Activated CD4-positive, alpha-beta T cell treated with anti-CD3 and anti-CD28 coated beads, Interleukin-2, Interleukin-6, amounts not matched to agents 100 ng/mL and 50 ng/mL, durations not matched to agents 16 hours and 8 hours (primary cell): ENCODE results near the gene LTBP1.
"Not testable (repeated sequence)": the region's sequence is repeated elsewhere in the genome, so short reads cannot be mapped to it uniquely, and the experiment has no call there.

Experiments
- DNase-seq: peaks from one replicate; pipeline ENCODE4 v3.0.0-alpha.2; 2020

The LTBP1 gene

GRCh38 chr2:33209976-33210375 lies 263.2 kb downstream of the LTBP1 start:
- no peak for DNase-seq

DNA sequence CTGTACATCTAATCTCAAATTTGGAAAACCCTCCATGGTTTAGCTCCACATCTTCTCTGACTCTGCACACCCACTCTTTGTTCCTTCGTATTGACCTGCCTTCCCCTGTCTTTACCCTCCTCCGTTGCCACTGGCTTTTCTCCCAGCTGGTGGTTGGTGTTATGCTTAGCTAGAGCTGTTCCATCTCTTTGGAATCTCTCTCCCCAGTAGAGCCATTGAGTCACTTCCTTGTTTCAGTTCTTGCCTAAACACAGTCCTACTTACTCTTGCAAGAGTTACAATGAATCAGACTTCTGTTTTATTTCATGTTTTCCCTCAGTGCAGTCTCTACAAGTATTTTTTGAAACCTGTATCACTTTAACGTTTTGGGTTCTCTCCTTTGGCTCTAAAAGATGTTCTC lies 263.9 kb downstream of the LTBP1 start:
- DNase-seq: no peak

GRCh38 chr2:33212151-33212550 lies 265.4 kb downstream of the LTBP1 start:
- no peak for DNase-seq

- no peak for DNase-seq
These were observed 266.5 kb downstream of the LTBP1 start for GRCh38 chr2:33213244-33213643.

- DNase-seq: no peak
These were observed 266.9 kb downstream of the LTBP1 start for GRCh38 chr2:33213648-33214047.

GRCh38 chr2:33214436-33214835 lies 267.7 kb downstream of the LTBP1 start:
- DNase-seq: no peak

DNA sequence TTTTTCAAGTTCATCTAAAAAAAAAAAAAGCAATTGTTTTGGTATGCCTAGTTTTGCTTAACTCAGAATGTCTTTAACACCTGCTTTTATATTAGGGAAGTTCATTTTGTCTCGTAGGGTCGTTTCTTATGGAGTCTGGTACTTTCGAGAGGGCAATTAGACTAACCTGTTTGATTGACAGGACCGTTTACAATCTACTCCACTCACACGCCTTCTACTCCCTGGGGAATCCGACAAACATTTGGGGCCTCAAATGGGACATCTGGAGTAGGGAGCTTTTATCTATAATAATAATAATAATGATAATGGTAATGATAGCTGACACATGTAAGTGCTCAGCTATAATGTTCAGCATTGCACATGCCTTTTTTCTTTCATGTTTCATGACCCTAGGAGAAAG lies 268.1 kb downstream of the LTBP1 start:
- DNase-seq: no peak

DNA sequence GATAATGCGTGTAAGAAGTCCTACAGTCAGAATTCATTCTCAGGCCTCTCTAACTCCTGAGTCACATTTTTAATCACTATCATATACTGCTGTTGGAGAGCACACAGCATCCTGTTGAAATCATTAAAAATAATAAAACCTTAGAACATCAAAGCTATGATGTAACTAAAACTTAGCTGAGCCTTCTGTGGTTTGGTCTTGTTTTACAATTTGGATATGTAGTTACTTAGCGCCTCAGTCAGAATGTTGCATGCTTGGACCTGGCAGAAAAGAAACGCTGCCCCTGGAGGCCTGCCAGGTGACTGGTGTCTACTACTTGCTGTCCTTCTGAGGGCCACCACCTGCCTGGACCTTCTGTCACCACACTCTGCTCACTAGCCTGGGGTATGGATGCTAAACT lies 268.5 kb downstream of the LTBP1 start:
- no peak for DNase-seq

DNA sequence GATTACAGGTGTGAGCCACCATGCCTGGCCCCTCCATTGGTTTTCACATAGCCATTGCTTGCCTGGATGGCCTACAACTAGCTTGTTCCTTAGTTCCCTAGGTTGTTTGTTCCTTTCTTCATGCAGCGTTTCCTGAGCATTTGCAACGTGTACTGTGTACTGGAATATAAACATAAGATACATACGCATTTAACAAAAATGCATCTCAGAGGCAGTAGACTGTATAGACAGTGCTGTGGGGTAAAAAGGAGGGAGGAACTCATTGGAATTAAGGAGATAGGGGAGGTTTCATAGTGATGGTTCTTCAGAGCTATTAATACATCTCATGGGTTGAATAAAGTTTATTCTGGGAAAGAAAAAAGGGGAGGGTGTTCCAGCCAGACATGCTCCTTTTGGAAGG lies 269.2 kb downstream of the LTBP1 start:
- no peak for DNase-seq

DNA sequence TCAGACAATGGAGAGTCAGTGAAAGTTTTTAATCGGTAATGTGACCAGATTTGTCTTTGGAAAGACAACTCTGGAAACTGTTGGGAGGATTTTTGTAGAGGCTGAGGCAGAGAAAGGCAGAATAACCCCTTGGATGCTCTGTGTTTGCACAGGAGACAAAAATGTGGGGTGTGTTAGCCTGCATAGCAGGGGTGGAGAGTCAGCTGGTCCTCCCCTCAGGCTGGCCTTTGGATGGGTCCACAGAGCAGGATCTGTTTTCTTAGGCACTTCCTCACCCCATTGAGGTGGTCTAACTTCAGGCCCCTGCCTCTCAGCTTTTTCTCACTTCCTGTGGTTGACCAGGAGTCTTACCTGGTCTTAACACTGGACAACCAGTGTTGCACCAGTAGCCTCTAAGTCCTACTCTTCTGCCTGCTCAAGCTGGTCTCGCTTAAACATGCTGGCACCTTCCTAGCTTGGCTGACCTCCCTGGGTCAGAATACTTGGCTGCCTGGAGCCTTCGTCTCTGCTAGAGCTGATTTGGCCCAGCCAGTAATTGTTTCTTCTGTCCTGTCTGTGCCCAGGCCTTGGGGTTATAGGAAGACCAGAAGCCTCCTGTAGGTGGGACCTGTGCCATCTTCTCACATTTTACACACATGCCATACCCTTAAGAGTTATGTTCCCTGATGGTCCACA lies 269.9 kb downstream of the LTBP1 start:
- DNase-seq: no peak

- DNase-seq: no peak
These were observed 270.7 kb downstream of the LTBP1 start for GRCh38 chr2:33217406-33217805.

- DNase-seq: no peak
These were observed 272.4 kb downstream of the LTBP1 start for GRCh38 chr2:33219114-33219513.

DNA sequence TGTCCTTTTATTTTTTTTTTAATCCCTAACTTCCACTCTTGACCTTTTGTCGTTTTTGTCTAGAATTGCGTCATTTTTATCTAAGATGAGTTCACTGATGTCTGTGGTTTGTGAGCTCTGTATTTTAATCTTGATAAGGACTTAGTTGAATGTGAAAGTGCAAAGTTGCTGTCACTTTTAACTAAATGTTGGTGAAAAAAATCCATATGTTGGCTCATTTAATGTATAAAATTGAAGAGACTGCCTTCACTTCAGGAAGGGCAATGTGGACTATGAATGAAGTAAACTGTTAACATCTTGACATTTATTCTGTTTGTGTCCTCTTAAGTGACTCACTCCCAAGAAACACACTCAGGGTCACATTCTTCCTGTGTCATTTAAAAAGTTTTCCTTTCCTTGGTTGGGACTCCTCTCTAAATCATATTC lies 273.1 kb downstream of the LTBP1 start:
- DNase-seq: peak; percentile 7

- no peak for DNase-seq
These were observed 273.8 kb downstream of the LTBP1 start for GRCh38 chr2:33220533-33220932.

GRCh38 chr2:33221046-33221784 lies 274.5 kb downstream of the LTBP1 start:
- no peak for DNase-seq

GRCh38 chr2:33222309-33222708 lies 275.6 kb downstream of the LTBP1 start:
- DNase-seq: no peak

- DNase-seq: no peak
These were observed 277.1 kb downstream of the LTBP1 start for GRCh38 chr2:33223856-33224255.

- no peak for DNase-seq
These were observed 278.6 kb downstream of the LTBP1 start for GRCh38 chr2:33225350-33225749.

DNA sequence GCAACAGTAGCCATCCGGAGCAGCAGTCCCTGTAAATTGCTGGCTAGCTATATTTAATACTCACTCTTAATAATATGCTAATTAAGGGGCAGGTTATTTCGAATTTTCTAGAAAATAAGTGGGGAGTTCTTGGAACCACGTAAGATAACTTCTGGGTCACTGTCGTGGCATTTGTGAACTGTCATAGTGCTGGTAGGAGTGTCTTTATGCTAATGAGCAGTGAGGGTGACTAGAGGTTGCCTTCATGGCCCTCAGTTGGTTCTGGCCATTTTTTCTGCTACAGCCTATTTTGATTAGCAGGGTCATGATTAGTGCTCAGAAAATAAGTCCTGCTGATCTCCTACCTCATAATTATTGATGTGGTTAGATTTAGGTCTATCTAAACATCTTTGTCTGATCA lies 279.8 kb downstream of the LTBP1 start:
- DNase-seq: no peak

GRCh38 chr2:33229646-33230045 lies 282.9 kb downstream of the LTBP1 start:
- DNase-seq: no peak

DNA sequence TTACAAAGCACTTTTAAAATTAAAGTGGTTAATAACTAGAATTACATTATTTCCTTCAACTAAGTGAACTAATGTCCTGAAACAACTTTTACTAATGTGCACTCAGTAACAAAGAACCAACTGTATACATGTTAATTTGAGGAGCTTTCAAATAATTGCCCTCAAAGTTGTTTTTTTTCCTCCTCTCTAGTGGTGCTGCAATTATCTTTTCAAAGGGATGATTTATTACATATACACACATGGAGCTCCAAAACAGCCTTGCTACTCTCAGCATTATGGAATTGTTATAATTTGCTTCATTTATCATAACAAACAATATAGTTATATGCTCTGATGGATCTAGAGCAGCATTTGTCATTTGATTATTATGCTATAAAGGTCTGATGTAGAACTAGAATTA lies 283.4 kb downstream of the LTBP1 start:
- DNase-seq: no peak

DNA sequence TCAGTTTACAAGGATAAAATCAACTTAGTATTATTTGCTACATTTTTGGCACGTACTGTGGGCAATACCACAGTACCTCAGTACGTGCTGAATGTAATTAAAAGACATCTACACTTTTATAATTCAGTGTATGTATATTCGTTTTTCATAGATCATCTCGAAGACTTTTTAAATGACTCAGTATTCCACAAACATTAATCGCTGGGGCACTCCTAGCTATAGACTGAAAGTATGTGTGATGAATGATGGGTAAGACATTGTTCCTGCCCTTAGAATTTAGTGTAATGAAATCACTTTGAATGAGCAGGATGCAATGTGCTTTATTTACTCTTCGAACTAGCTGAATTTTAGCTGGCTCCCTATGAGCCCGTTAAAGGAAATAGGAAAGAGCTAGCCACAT lies 284.1 kb downstream of the LTBP1 start:
- DNase-seq: no peak

DNA sequence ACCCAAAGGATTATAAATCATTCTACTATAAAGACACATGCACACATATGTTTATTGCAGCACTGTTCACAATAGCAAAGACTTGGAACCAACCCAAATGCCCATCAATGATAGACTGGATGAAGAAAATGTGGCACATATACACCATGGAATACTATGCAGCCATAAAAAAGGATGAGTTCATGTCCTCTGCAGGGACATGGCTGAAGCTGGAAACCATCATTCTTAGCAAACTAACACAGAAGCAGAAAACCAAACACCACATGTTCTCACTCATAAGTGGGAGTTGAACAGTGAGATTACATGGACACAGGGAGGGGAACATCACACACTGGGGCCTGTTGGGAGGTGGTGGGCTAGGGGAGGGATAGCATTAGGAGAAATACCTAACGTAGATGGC lies 288.8 kb downstream of the LTBP1 start:
- not testable (repeated sequence) for DNase-seq

- DNase-seq: no peak
These were observed 290.0 kb downstream of the LTBP1 start for GRCh38 chr2:33236482-33237385.
